Stimulated activated CD4-positive, alpha-beta T cell treated with anti-CD3 and anti-CD28 coated beads, Interleukin-2, amount 100 ng/mL, for 48 hours (primary cell): ENCODE data around the gene SLC26A5.

Experiments
- DNase-seq, 2 donors: peaks; one replicate each; pipeline ENCODE4 v3.0.0-alpha.2; 2020

SLC26A5 gene

DNA sequence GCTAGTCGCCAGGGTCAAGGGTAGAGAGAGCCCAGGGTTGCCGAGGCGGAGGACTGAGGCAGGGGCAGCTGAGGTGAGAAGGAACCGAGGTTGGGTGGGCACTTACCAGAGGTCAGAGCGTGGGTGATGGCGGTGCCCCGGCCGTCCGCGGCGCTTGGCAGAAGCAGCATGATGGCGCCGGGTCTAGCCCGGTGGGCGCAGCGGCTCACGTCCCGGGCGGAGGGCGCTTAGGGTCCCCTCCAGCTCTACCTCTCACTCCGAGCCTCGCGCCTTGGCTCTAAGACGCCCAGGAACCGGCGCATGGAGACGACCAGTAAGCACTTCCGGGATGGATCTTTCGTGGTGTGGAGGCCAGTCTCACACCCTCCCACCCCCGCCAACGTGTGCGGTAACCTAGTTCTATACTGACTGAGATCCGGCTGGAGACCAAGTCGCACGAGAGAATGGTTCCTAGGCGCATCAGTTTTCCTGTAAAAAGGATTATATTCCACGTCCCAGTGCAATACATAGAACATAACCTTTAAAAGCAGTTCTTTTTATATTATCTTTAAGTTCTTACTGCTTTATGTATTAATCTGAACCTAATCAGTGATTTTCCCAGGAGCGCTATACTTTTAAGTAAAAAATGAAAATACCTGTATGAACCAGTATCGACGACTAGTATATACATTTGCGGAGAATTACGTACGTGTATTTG, 101.4 kb downstream of the SLC26A5 start, which contains the start of gene DNAJC2:
DNAJC2 (minus strand) TSS at position 315 of the 697 bp plus-strand sequence; CDS start at position 170, 145 bp downstream.
- peak; percentile 74 to 76 for DNase-seq

DNA sequence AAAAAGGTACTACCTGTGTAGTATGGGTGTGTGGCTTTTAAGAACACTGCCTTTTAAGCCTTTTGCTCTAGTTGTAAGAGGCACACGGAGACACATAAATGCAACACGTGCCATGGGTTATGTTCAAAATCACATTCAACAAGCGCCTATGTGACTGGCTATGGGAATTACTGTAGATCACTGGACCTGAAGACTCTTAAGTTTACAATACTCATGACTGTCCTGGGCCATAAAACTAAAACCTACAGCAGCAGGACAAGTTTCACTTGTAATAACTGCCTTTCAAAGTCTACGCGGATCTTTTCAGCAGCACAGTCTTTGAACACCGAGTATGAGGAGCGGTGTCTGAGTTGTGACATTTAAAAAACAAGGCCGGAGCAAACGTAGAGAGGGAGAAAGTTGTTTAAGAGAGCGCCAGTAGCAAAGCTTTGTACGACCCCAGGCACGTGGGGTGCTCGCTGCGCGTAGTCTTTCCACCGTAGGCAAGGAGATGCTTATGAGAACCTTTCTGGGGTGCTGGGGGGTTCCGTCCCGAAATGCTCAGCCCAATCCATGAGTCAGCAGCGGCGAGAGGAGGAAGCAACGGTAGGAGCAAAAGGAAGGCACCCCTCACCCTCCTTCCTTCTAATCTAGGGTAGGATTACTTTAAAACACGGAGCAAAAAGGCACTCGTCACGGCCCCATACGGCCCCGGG, 102.1 kb downstream of the SLC26A5 start:
- DNase-seq: peak in 1 of 2 donors; percentile 10

DNA sequence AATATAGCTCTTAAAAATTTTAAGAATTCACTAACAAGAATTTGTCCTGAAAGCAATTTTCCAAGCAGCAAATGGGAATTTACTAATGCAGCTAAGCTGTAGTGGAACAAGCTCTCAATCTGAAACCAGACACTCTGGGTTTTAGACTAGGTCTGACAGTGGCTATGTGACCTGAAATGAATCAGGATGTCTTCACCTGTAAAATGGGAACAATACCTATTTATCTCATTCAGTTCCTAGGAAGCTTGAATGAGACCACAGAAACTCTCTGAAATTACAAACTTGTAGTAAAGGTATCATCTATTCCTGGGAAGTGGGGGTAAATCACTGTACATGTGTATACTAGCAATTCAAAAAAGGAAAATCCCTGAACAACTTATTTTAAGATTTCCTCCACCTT, 102.7 kb downstream of the SLC26A5 start:
- no peak for DNase-seq

DNA sequence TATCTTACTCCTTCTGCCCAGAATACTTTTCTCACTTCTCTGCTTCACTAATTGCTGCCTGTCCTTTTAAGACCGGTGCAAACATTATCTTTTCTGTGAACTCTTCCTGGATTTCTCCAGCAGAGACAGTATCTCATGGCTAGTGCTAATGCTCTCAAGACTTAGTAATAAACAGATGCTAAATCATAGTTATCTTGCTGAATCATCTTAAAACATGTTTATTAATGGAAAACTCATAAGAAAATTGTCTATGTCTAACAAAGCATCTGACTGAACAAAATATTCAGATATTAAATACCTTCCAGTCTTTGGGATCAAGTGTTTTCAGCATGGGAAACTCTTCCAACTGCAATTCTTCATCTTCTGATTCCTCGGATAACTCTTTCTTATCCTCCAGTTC, 104.5 kb downstream of the SLC26A5 start:
- no peak for DNase-seq

DNA sequence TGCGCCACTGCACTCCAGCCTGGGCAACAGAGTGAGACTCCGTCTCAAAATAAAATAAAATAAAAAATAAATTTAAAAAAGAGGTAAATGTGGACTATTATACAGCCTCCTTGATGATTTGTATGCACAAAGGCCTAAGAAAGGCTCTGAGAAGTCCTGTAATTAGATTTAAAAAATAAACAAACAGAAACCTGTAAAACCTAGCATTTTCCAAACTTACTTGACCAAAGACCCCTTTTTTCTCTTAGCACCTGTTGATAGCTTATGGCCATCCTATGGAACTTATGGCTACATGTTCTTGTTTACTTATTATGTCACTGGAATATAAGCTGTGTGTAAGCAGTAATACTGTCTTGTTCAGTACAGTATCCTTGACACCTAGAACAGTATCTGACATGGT, 107.1 kb downstream of the SLC26A5 start:
- DNase-seq: no peak

DNA sequence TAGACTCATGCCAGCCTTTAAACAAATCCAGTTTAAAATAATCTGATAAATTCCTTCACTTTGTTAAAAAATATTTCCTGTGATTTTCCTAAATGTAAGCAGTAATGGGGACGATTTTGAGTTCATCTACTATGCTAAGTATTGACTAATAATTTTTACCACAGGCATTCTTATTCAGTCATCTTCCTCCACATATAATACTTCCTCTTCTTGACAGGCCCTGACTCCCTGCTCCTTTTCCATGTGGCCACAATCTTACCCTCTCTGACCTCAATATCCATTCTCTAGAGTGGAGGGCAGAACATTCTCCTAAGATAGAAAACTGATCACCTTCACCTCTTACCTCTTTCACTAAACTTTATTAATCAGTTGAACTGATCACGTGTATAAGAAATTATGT, 109.2 kb downstream of the SLC26A5 start:
- no peak for DNase-seq

DNA sequence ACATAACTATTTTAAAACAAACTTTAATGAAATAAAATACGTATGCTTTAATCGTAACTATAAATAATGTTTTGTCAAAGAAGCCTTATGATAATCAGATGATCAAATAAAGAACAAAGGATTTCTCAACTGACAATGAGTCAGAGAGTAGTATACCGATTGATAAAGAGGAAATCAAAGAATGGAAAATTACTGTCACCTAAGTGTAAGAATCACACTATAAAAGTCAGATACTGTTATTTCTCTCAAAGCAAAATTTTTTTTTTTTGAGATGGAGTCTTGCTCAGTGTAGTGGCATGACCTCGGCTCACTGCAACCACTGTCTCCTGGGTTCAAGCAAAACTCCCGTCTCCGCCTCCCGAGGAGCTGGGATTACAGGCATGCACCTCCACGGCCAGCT, 120.3 kb downstream of the SLC26A5 start:
- DNase-seq: no peak
